Natural killer cell treated with Interleukin-12 subunit alpha and Interleukin-12 subunit beta and Interleukin-15 and Interleukin-18, amount 100 ng/mL, for 72 hours (primary cell): Measurements from ENCODE around the gene NUP153. TPM values are rescaled to one million over a fixed set of nuclear protein-coding genes. Genes with fewer than 3 reads are reported as not detected.

ENCODE experiments used
- ATAC-seq, 2 donors: fragments of 150-1000 bp; cut with Tn5 transposase in 1 of 2; sonication (Bioruptor Pico), chemical (Tn5 transposase) in 1 of 2; 2 replicates each; pipeline ENCODE4 v1.10.0; 2021
- DNase-seq: peaks from one replicate; pipeline ENCODE4 v3.0.0; 2022; ENCODE audit warnings: low spot score
- H3K27ac Mint-ChIP-seq, 2 donors: 1 replicate in 1 of 2; 2 replicates in 1 of 2; pipeline ENCODE4 v1.8.0; 2022; ENCODE audit warnings: mixed read lengths in 2 of 2, mild to moderate bottlenecking in 1 of 2, moderate library complexity in 1 of 2
- H3K27me3 Mint-ChIP-seq, 2 donors: 1 replicate in 1 of 2; 2 replicates in 1 of 2; pipeline ENCODE4 v1.8.0; 2022; ENCODE audit warnings: mixed read lengths in 2 of 2
- H3K36me3 Mint-ChIP-seq: one replicate; pipeline ENCODE4 v1.8.0; 2022; ENCODE audit warnings: mixed read lengths
- H3K4me1 Mint-ChIP-seq, 2 donors: 1 replicate in 1 of 2; 2 replicates in 1 of 2; pipeline ENCODE4 v1.8.0; 2022; ENCODE audit warnings: low read depth in 2 of 2, mixed read lengths in 2 of 2, mild to moderate bottlenecking in 1 of 2
- H3K4me3 Mint-ChIP-seq: one replicate; pipeline ENCODE4 v1.8.0; 2022; ENCODE audit warnings: mixed read lengths
- H3K9me3 Mint-ChIP-seq: 2 replicates; pipeline ENCODE4 v1.8.0; 2022; ENCODE audit warnings: mixed read lengths
- total RNA-seq, 2 donors: library from RNA; stranded (reverse); gene quantifications; one replicate each; pipeline ENCODE4 v1.2.3, GENCODE V29; 2022

The NUP153 gene
- total RNA-seq, 2 donors from 2014 or later, result 76.6 to 117 TPM

DNA sequence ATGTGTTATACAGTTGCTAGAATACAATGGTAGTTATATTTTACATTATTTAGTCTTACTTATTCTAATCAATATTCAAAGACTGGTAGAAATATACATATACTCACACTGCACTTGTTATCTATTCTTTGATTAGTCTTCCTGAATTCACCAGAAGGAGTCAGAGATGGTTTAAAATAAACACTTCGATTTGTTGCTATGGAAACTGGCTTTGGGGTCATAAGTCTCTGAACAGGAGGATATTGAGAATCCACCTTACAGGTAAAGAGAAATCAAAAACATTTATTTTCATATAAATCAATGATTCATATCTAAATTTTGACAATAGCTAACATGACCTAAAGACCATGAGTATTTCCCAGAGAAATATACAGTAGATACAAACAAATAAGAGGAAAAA is 41.6 kb downstream of the NUP153 start:
- H3K4me3 Mint-ChIP-seq, result peak overlapping the region; percentile 30
- peaks cover 24 to 44% of the 10 kb centered on the region in 2 donors for H3K4me1 Mint-ChIP-seq
- peak overlapping the region; percentile 66 to 90 for H3K27ac Mint-ChIP-seq
- H3K9me3 Mint-ChIP-seq, result no peaks in the 10 kb centered on the region
- ATAC-seq, result peak in 1 of 2 donors; percentile 18
- peaks cover 24% of the 10 kb centered on the region for H3K36me3 Mint-ChIP-seq
- no peaks in the 10 kb centered on the region for H3K27me3 Mint-ChIP-seq
- no peak for DNase-seq

- Mint-ChIP-seq H3K9me3 (no peaks in the 10 kb centered on the region), H3K36me3 (peaks cover 24% of the 10 kb centered on the region), H3K27me3 (no peaks in the 10 kb centered on the region), H3K27ac (peak overlapping the region; percentile 66 to 90), H3K4me3 (peak overlapping the region; percentile 71), H3K4me1 (peaks cover 29 to 52% of the 10 kb centered on the region in 2 donors)
- no peak for DNase-seq
- no peak for ATAC-seq
These were observed 43.5 kb downstream of the NUP153 start for GRCh38 chr6:17663226-17663625.

- Mint-ChIP-seq H3K4me3 (no peak overlapping the region), H3K27ac (peak overlapping the region; percentile 66 to 90), H3K36me3 (peaks cover 24% of the 10 kb centered on the region), H3K27me3 (no peaks in the 10 kb centered on the region), H3K4me1 (peaks cover 30 to 52% of the 10 kb centered on the region in 2 donors), H3K9me3 (no peaks in the 10 kb centered on the region)
- ATAC-seq (no peak), DNase-seq (no peak)
These were observed 44.1 kb downstream of the NUP153 start for GRCh38 chr6:17662585-17662984.

DNA sequence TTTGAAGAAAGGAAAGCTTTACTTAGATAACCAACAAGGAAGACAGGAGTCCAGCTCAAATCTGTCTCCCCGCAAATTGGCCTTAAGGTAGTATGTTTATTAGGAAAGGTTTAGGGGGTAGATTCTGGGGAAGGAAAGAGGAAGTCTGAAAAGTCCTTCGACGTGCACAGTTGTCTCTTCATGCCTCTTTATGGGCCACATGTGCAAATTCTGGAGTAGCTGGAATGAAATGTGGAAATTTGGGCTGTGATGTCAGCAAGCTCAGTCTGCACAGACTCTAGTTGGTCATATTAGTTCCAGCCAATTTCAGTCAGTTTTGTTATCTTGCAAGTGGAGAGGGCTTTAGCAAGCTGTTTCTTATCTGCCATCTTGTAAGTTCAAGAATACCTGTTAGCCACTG is 50.1 kb downstream of the NUP153 start:
- no peaks in the 10 kb centered on the region for H3K27me3 Mint-ChIP-seq
- H3K4me1 Mint-ChIP-seq, result peaks cover 27 to 37% of the 10 kb centered on the region in 2 donors
- no peak overlapping the region for H3K4me3 Mint-ChIP-seq
- H3K9me3 Mint-ChIP-seq, result no peaks in the 10 kb centered on the region
- H3K27ac Mint-ChIP-seq, result peak overlapping the region in 1 of 2 donors; percentile 31
- no peak for ATAC-seq
- no peak for DNase-seq
- H3K36me3 Mint-ChIP-seq, result peaks cover 25% of the 10 kb centered on the region

- Mint-ChIP-seq H3K36me3 (peaks cover 21% of the 10 kb centered on the region), H3K4me3 (no peak overlapping the region), H3K27me3 (no peaks in the 10 kb centered on the region), H3K27ac (peak overlapping the region in 1 of 2 donors; percentile 53), H3K4me1 (peaks cover 27 to 32% of the 10 kb centered on the region in 2 donors), H3K9me3 (no peaks in the 10 kb centered on the region)
- ATAC-seq (no peak), DNase-seq (no peak)
These were observed 50.6 kb downstream of the NUP153 start for GRCh38 chr6:17656092-17656491.

DNA sequence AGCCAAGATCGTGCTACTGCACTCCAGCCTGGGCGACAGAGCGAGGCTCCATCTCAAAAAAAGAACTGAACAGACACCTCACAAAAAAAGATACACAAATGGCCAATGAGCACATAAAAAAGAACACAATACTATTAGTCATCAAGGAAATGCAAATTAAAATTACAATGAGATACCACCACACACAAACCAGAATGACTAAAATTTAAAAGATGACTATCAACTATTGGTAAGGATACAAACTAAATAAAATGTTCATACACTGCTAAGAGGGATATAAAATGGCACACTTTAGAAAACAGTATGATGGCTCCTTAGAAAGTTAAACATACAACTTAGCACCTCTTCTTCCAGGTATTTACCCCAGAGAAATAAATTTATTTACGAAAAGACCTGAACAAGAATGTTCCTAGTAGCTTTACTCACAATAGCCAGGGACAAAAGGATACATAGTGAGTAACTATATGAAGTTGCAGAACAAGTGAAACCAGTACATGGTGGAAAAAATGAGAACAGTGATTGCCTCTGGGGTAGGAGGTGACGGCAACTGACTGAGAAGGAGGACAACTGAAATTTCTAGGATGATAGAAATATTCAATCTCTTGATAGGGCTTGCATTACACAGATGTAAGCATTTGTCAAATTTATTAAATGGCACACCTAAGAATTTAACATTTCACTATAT is 53.4 kb downstream of the NUP153 start:
- H3K27me3 Mint-ChIP-seq, result no peaks in the 10 kb centered on the region
- H3K9me3 Mint-ChIP-seq, result no peaks in the 10 kb centered on the region
- no peak overlapping the region for H3K4me3 Mint-ChIP-seq
- H3K4me1 Mint-ChIP-seq, result peaks cover 31 to 38% of the 10 kb centered on the region in 2 donors
- no peak for ATAC-seq
- H3K36me3 Mint-ChIP-seq, result peaks cover 30% of the 10 kb centered on the region
- peak overlapping the region; percentile 17 to 66 for H3K27ac Mint-ChIP-seq
- DNase-seq, result no peak

GRCh38 chr6:17650656-17651309 is 55.9 kb downstream of the NUP153 start:
- no peaks in the 10 kb centered on the region for H3K9me3 Mint-ChIP-seq
- peaks cover 20 to 26% of the 10 kb centered on the region in 2 donors for H3K4me1 Mint-ChIP-seq
- no peaks in the 10 kb centered on the region for H3K27me3 Mint-ChIP-seq
- no peak overlapping the region for H3K27ac Mint-ChIP-seq
- DNase-seq (no peak), ATAC-seq (no peak)
- no peak overlapping the region for H3K4me3 Mint-ChIP-seq
- peaks cover 35% of the 10 kb centered on the region for H3K36me3 Mint-ChIP-seq

DNA sequence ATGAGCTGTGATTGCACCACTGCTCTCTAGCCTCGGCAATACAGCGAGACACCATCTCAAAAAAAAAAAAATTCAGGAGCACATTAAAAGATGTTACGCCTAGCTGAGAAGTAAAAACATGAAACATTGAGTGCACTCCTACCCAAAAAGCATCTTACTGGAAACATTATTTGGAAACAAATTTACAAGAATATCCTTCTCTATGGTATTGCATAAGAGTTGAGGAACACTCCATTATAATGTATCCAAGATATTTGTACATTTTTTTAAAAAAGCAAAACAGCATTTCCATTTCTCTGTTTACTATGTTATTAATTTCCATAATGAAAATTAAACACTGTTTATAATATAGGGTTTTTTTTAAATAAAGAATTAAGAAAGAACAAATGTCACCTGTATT is 58.0 kb downstream of the NUP153 start:
- ATAC-seq, result no peak
- H3K36me3 Mint-ChIP-seq, result peaks cover 41% of the 10 kb centered on the region
- no peak for DNase-seq
- H3K27ac Mint-ChIP-seq, result no peak overlapping the region
- H3K9me3 Mint-ChIP-seq, result no peaks in the 10 kb centered on the region
- H3K4me3 Mint-ChIP-seq, result no peak overlapping the region
- peaks cover 12 to 23% of the 10 kb centered on the region in 2 donors for H3K4me1 Mint-ChIP-seq
- no peaks in the 10 kb centered on the region for H3K27me3 Mint-ChIP-seq

- ATAC-seq, result peak in 1 of 2 donors; percentile 36
- peak overlapping the region; percentile 8 to 77 for H3K27ac Mint-ChIP-seq
- H3K9me3 Mint-ChIP-seq, result no peaks in the 10 kb centered on the region
- H3K27me3 Mint-ChIP-seq, result no peaks in the 10 kb centered on the region
- DNase-seq, result no peak
- peaks cover 19 to 25% of the 10 kb centered on the region in 2 donors for H3K4me1 Mint-ChIP-seq
- H3K4me3 Mint-ChIP-seq, result no peak overlapping the region
- H3K36me3 Mint-ChIP-seq, result peaks cover 48% of the 10 kb centered on the region
These were observed 66.2 kb downstream of the NUP153 start for GRCh38 chr6:17640477-17640917.

DNA sequence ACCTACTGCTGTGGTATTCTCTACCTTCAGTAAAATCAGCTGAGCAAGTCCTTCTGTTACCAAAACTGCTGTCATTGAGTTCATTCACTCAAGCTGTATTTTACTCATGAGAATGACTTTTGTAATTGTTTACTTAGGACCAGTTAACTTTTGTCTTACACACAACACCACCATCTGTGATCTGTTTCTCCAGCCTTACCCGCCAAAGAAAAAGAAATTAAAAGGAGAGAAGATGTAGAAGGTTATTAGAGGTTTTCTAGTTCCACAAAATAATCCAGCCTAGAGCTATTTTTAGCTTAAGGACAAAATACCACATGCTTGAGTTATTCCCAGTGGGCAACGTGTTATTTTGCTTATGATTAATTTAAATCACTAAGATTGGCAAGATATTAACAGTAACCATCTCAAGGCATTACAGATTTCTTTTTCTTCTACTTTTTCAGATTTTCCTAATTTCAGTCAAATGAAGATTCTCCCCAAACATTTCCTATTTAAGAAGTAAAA is 68.5 kb downstream of the NUP153 start:
- peaks cover 39% of the 10 kb centered on the region for H3K36me3 Mint-ChIP-seq
- ATAC-seq, result no peak

GRCh38 chr6:17635568-17635967 is 71.2 kb downstream of the NUP153 start:
- Mint-ChIP-seq H3K4me1 (peaks cover 31 to 43% of the 10 kb centered on the region in 2 donors), H3K27ac (peak overlapping the region; percentile 82 to 90), H3K9me3 (no peaks in the 10 kb centered on the region), H3K36me3 (peaks cover 27% of the 10 kb centered on the region), H3K27me3 (no peaks in the 10 kb centered on the region), H3K4me3 (peak overlapping the region; percentile 66)
- ATAC-seq (no peak), DNase-seq (no peak)

More for the DNA sequence above, 68.5 kb downstream of the NUP153 start:
- DNase-seq, result no peak
- H3K4me1 Mint-ChIP-seq, result peaks cover 29 to 40% of the 10 kb centered on the region in 2 donors
- H3K27me3 Mint-ChIP-seq, result no peaks in the 10 kb centered on the region
- peak overlapping the region in 1 of 2 donors; percentile 6 for H3K27ac Mint-ChIP-seq
- H3K9me3 Mint-ChIP-seq, result no peaks in the 10 kb centered on the region
- H3K4me3 Mint-ChIP-seq, result no peak overlapping the region

GRCh38 chr6:17633465-17634188 is 73.1 kb downstream of the NUP153 start:
- Mint-ChIP-seq H3K9me3 (no peaks in the 10 kb centered on the region), H3K36me3 (peaks cover 35% of the 10 kb centered on the region), H3K4me1 (peaks cover 49 to 59% of the 10 kb centered on the region in 2 donors), H3K4me3 (peak overlapping the region; percentile 70), H3K27ac (peak overlapping the region; percentile 90 to 93), H3K27me3 (no peaks in the 10 kb centered on the region)
- ATAC-seq (peak; percentile 96 to 97), DNase-seq (peak; percentile 75)

GRCh38 chr6:17632934-17633333 is 73.8 kb downstream of the NUP153 start:
- Mint-ChIP-seq H3K27ac (peak overlapping the region; percentile 90 to 93), H3K4me3 (peak overlapping the region; percentile 70), H3K4me1 (peaks cover 49 to 56% of the 10 kb centered on the region in 2 donors), H3K27me3 (no peaks in the 10 kb centered on the region), H3K36me3 (peaks cover 32% of the 10 kb centered on the region), H3K9me3 (no peaks in the 10 kb centered on the region)
- ATAC-seq, result no peak
- DNase-seq, result no peak
